A549 treated with CpdA at 1 μM for 4 hours (cell line): ENCODE results near the gene MAP3K20. TPM values are rescaled to one million over a fixed set of nuclear protein-coding genes. Genes with fewer than 3 reads are reported as not detected.

ENCODE experiments used
- total RNA-seq: library from RNA; stranded (reverse); fragments of 200-300 nt; extraction: Qiagen RNA extraction; gene quantifications from 5 replicates; pipeline ENCODE4 v1.2.3, GENCODE V29; 2022; ENCODE audit warnings: low read depth

MAP3K20 gene
- total RNA-seq, result 31.0 to 44.2 TPM (median 37.7 TPM) in 5 replicates

DNA sequence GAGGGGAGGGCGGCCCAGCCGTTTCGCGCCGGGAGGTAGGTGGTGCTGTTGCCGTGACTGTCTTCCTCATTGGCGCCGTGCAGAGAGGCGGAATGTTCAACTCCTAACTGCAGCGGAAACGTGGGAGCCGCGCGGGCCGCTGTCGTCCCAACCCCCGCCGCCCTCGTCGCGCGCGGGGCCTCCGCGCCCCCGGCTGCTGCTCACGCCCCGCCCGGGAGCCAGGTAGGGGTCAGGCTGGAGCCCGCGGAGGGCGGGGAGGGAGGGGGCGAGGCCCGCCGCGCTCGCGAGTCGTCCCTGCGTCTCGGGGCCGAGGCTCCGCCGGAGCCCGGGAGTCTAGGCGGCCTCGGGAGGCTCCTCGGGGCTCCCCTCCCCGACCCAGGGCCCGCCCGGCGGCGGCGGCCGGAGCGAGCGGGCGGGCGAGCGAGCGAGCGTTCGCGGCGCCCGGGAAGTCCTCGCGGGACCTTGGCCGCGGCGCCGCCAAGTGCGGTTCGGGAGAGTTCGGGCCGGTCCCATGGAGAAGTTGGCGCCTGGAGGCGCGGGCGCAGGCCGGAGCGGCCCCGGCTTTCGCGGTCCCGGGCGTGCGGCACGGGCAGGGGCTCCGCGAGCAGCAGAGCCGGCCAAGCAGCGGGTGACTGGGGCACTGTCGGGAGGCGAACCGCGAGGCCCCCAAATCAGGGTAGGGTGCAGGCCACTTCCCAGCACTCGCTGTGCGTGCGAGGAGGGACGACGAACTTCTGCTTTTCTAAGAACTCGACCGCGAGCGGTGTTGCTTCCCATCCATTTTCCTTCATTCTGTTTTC is at the start of gene MAP3K20:
TSS of gene MAP3K20 (plus strand) at position 66 of the 800 bp plus-strand sequence. CDS start 15,186 bp downstream, outside the sequence.

